Measurements from ENCODE around the gene BPHL.
"Not testable (repeated sequence)": the region's sequence is repeated elsewhere in the genome, so short reads cannot be mapped to it uniquely, and the experiment has no call there.

Gene BPHL

DNA sequence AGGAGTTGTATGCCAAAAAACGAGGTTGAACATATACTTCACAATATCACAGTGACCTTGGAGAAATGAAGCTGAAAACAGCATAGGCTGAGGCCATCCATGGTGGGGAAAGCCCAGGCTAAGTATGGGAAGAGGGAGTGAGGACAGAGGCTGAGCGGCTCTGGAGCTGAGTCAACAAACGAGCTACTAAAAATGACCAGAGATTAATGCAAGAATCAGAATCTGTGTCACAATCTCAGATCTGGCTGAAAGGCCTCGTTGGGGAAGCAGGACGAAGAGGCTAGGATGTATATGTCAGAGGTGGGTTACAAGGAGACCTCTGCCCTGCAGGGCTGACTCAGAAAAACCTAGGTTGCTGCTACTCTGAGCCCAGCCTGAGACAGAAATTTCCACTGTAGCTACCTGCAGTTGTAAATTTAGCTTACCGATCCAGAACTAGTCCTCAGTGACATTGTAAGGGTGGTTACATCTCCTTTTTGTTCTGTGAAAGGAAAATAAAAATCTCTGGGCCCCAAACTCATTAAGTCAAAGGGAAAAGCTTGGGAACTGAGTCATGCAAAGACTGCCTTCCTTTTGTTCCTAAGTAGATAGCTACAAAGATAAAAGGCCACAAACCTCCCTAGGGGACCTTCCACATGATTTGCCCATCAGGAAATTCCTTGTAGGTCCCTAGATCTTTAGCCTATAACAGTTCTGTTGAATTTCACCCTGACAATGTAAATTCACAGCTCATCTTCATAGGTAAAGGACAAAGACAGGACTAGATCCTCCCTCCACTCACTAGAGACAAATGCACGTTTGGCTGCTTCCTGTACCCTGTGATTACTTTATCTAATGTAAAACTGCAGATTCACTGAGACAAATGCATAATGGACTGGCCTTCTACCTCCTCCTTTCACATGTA is 47.4 kb downstream of the BPHL start:
- DNase-seq (ENCODE audit: low read depth), result no peak
- H3K4me3 ChIP-seq (ENCODE audit: low read depth, low read length), result no peak overlapping the region

GRCh38 chr6:3166535-3167225 is 48.2 kb downstream of the BPHL start:
- H3K4me3 ChIP-seq (ENCODE audit: low read depth, low read length); DNase-seq (ENCODE audit: low read depth): not testable (repeated sequence)

More for the DNA sequence above, 47.4 kb downstream of the BPHL start:
- TF ChIP-seq, protein P1, sequence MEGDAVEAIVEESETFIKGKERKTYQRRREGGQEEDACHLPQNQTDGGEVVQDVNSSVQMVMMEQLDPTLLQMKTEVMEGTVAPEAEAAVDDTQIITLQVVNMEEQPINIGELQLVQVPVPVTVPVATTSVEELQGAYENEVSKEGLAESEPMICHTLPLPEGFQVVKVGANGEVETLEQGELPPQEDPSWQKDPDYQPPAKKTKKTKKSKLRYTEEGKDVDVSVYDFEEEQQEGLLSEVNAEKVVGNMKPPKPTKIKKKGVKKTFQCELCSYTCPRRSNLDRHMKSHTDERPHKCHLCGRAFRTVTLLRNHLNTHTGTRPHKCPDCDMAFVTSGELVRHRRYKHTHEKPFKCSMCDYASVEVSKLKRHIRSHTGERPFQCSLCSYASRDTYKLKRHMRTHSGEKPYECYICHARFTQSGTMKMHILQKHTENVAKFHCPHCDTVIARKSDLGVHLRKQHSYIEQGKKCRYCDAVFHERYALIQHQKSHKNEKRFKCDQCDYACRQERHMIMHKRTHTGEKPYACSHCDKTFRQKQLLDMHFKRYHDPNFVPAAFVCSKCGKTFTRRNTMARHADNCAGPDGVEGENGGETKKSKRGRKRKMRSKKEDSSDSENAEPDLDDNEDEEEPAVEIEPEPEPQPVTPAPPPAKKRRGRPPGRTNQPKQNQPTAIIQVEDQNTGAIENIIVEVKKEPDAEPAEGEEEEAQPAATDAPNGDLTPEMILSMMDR (IDR thresholded peaks at IDR 0.05; ENCODE audit: insufficient read depth, low read depth, low read length, missing control alignments), result no peak

GRCh38 chr6:3168046-3168445 is 49.5 kb downstream of the BPHL start:
- H3K4me3 ChIP-seq (ENCODE audit: low read depth, low read length); DNase-seq (ENCODE audit: low read depth): not testable (repeated sequence)

DNA sequence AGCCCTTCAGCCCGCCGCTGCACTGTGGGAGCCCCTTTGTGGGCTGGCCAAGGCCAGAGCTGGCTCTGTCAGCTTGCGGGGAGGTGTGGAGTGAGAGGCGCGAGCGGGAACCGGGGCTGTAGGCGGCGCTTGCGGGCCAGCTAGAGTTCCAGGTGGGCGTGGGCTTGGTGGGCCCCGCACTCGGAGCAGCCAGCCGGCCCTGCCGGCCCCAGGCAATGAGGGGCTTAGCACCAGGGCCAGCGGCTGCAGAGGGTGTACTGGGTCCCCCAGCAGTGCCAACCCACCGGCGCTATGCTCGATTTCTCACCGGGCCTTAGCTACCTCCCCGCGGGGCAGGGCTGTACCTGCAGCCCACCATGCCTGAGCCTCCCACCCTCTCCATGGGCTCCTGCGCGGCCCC is 52.2 kb downstream of the BPHL start:
- not testable (repeated sequence) for H3K4me3 ChIP-seq (ENCODE audit: low read depth, low read length); DNase-seq (ENCODE audit: low read depth)

GRCh38 chr6:3171313-3172175 is 53.0 kb downstream of the BPHL start:
- not testable (repeated sequence) for H3K4me3 ChIP-seq (ENCODE audit: low read depth, low read length); DNase-seq (ENCODE audit: low read depth)

DNA sequence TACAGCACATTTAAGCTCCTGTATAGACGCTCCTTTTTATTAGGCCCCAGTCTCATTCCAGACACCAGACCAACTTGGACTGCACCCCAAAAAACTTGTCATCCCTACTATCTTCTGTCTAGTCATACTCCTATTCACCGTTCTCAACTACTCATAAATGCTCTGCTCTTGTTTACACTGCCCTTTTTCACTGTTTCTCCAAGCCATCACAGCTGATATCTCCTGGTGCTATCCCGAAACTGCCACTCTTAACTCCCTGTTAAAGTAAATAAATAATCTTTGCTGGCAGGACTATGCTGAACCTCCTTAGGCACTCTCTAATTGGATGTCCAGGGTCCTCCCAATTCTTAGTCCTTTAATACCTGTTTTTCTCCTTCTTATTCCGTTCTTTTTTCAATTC is 54.3 kb downstream of the BPHL start:
- not testable (repeated sequence) for DNase-seq (ENCODE audit: low read depth); H3K4me3 ChIP-seq (ENCODE audit: low read depth, low read length)

DNA sequence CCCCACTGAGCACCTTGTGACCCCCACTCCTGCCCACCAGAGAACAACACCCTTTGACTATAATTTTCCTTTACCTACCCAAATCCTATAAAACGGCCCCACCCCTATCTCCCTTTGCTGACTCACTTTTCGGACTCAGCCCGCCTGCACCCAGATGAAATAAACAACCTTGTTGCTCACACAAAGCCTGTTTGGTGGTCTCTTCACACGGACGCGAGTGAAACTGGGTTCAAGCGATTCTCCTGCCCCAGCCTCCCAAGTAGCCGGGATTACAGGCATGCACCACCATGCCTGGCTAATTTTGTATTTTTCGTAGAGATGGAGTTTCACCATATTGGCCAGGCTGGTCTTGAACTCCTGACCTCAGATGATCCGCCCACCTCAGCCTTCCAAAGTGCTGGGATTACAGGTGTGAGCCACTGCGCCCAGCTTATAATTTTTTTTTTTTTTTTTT is 55.2 kb downstream of the BPHL start:
- H3K4me3 ChIP-seq (ENCODE audit: low read depth, low read length); DNase-seq (ENCODE audit: low read depth): not testable (repeated sequence)

DNA sequence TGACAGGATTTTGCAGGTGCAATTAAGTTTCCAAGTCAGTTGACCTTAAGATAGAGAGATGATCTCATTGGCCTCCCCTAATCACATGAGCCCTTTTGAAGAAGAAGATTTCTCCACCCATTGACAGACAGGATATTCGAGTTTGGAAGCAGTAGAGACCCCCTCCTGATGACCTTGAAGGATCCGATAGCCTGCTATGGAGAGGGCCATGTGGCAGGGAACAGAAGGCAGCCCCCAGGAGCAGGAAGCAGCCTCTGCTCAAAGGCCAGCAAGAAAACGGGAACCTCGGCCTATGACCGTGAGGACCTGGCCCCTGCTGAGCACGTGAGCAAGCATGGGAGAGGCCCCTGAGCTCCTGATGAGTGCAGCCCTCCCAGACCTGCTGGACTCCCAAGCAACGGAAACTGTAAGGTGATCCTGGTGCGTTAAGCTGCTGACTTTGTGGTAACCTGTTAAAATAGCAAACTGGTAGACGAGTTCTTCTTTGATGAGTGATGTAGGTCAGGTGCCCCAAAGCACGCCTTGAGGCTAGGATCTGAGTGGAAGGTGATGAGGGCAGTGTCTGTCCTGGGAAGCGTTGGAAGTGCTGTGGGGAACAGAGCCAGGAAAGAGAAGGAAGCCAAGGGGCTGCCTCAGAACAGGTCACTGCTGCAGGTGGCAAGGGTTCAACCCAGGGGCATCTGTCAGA is 57.3 kb downstream of the BPHL start:
- H3K4me3 ChIP-seq (ENCODE audit: low read depth, low read length), result no peak overlapping the region
- TF ChIP-seq, protein P1 (IDR thresholded peaks at IDR 0.05; ENCODE audit: insufficient read depth, low read depth, low read length, missing control alignments), result no peak
- no peak for DNase-seq (ENCODE audit: low read depth)

DNA sequence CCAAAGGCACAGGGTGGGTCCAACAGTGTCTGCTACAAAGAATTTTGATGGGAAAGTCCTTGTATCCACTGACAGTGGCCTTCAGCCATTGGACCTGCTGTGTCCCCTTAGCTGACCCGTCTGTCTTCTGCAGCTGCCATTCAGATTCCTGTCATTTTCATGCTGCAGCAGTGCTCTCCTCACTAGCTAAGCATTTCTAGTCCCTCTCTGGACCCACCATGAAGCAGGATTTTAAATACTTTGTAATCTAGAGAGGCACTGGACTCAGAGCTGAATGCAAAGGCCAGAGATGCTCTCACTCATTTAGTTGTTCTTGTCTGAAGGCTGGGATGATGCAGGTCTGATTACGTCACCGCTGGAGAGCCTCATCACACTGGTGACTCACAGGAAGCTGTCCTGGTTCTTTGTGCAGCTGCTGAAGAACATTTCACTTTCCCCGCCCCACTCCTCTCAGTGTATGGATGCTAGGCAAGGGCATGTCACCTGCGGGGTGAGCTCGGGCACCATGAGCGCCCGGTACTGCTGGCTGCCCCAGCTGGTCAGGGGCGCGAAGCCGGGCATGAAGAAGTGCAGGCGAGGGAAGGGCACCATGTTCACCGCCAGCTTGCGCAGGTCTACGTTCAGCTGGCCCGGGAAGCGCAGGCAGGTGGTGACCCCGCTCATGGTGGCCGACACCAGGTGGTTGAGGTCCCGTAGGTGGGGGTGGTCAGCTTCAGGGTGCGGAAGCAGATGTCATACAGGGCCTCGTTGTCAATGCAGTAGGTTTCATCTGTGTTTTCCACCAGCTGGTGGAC is 58.2 kb downstream of the BPHL start:
- TF ChIP-seq, protein P1 (IDR thresholded peaks at IDR 0.05; ENCODE audit: insufficient read depth, low read depth, low read length, missing control alignments), result no peak
- no peak overlapping the region for H3K4me3 ChIP-seq (ENCODE audit: low read depth, low read length)
- no peak for DNase-seq (ENCODE audit: low read depth)

- not testable (repeated sequence) for H3K4me3 ChIP-seq (ENCODE audit: low read depth, low read length); DNase-seq (ENCODE audit: low read depth)
Measured at GRCh38 chr6:3178666-3179065, 60.2 kb downstream of the BPHL start.

DNA sequence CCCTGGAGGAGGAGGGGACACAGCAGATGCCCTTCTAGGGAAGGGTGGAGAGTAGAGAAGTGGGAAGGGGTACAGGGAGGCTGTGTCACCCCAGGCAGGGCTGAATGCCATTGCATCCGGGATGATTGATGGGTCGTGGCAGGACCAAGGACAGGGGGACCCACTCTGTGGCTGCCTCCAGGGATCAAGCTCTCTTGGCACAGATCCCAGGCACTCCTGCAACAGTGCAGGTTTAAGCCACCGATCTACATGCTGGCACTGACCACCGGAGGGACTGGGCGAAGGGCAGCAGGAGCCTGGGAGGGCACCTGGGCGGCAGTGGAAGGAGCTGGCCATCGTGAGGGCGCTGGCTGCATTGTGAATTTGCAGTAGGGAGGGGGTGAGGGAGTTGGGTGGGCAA is 61.4 kb downstream of the BPHL start:
- not testable (repeated sequence) for H3K4me3 ChIP-seq (ENCODE audit: low read depth, low read length); DNase-seq (ENCODE audit: low read depth)
